Heart right ventricle (tissue), 16 donors: ENCODE results near the gene CA10. TPM values are rescaled to one million over a fixed set of nuclear protein-coding genes. Genes with fewer than 3 reads are reported as not detected.

Experiments used
- ATAC-seq, 8 donors: fragments of 200-7000 bp; cut with Tn5 transposase; one replicate each; pipeline ENCODE4 v1.9.1; 2020; ENCODE audit warnings: mild to moderate bottlenecking in 8 of 8, moderate library complexity in 8 of 8, moderate number of reproducible peaks in 1 of 8
- DNase-seq, 2 donors: peaks; one replicate each; pipeline ENCODE4 v3.0.0-alpha.2; 2020
- H3K27ac ChIP-seq, 10 donors: fragments of 200-600 bp; sonication (generic) in 2 of 10; one replicate each; pipeline versions ENCODE4 v1.5.0 to v1.8.0; 2020 to 2022; ENCODE audit warnings: mild to moderate bottlenecking in 3 of 10
- H3K27me3 ChIP-seq, 7 donors: fragments of 200-600 bp; one replicate each; pipeline ENCODE4 v1.8.0; 2021 to 2022; ENCODE audit warnings: mild to moderate bottlenecking in 2 of 7
- H3K36me3 ChIP-seq, 9 donors: fragments of 200-600 bp; sonication (generic) in 1 of 9; one replicate each; pipeline versions ENCODE4 v1.5.0 to v1.8.0; 2020 to 2022; ENCODE audit warnings: mild to moderate bottlenecking in 2 of 9
- H3K4me1 ChIP-seq, 9 donors: fragments of 200-600 bp; sonication (generic) in 1 of 9; one replicate each; pipeline versions ENCODE4 v1.5.0 to v1.8.0; 2020 to 2022; ENCODE audit warnings: mild to moderate bottlenecking in 4 of 9
- H3K4me3 ChIP-seq, 10 donors: fragments of 200-600 bp; sonication (generic) in 2 of 10; one replicate each; pipeline versions ENCODE4 v1.5.0 to v1.8.0; 2020 to 2022; ENCODE audit warnings: mild to moderate bottlenecking in 7 of 10, moderate library complexity in 2 of 10
- H3K9me3 ChIP-seq, 11 donors: fragments of 200-600 bp in 10 of 11; sonication (generic) in 2 of 11; one replicate each; pipeline versions ENCODE4 v1.5.0 to v1.8.0; 2013 to 2022; ENCODE audit warnings: mild to moderate bottlenecking in 2 of 11, control low read depth in 1 of 11, moderate library complexity in 1 of 11
- CTCF ChIP-seq, 9 donors: fragments of 200-600 bp; sonication (generic) in 2 of 9; IDR thresholded peaks; one replicate each; pipeline versions ENCODE4 v1.5.0 to v1.8.0; 2021 to 2022; ENCODE audit warnings: antibody characterized with exemption in 9 of 9, mild to moderate bottlenecking in 5 of 9, moderate library complexity in 1 of 9
- WGBS, 2 donors: extraction: QIAGEN DNeasy Blood & Tissue Kit; methylation state at CpG; one replicate each; pipeline ENCODE4 v1.1.7; 2013; ENCODE audit warnings: inconsistent platforms in 1 of 2; 5-methylcytosine and 5-hydroxymethylcytosine counted together
- intact Hi-C, 10 donors: fragments of 100-400 bp; cut with DNase I; formaldehyde crosslinking; loops; one replicate each; pipeline versions ENCODE4 v1.11.1 to v1.14.2; 2022
- polyA plus RNA-seq, 2 donors: library from polyadenylated mRNA; stranded (reverse); fragments of 200-250 nt; gene quantifications; one replicate each; pipeline ENCODE4 v1.2.3, GENCODE V29; 2013
- total RNA-seq, 10 donors: library from RNA; stranded (reverse); fragmentation: NEBNext Ultra II Directional in 3 of 10; extraction: Animal tissue kit (Norgen Biotek cat#: 25700) in 3 of 10; gene quantifications; one replicate each; pipeline versions ENCODE4 v1.2.1 to v1.2.4, GENCODE V29; 2021 to 2023
- donor health status: Arrhythmogenic right ventricular cardiomyopathy.
- donor health status: ischemic (EF 13 %, LVEDD 7.1; RV severe dilation, severe dysfunction).
- donor health status: healthy with polysubstance abuse.
- donor health status: DM: no; HTN: yes; CAD: no.
- donor health status: DM: no; HTN: no; CAD: no.
- donor health status: ischemic (EF 25% LVEDD 6.9; RV normal size, moderate dysfunction).
- donor health status: ischemic (EF 25% LVEDD 5.7; RV mildly dilated, moderate dysfunction).
- donor health status: healthy.
- donor health status: DM: yes; HTN: yes; CAD: no.
- donor health status: Ischemic cardiomyopathy.
- donor health status: ischemic (EF 35%, LVEDD 5.7; RV mildly dilated, moderate dysfunction).
- donor health status: nonischemic (EF 11% LVEDD 7.7; RV severe dilation, severe dysfunction).
- donor health status: DM: yes; HTN: yes; CAD: no.
- donor health status: PGD.
- donor health status: ischemic (EF 29% LVEDD 5.4; RV normal size, mild dysfunction).
- donor health status: nonischemic (EF 23%, LVEDD 6.1; RV moderate dilation, normal function).

Gene CA10
- total and polyA plus RNA-seq, 12 donors, result not detected

GRCh38 chr17:51830451-51830850 lies 328.1 kb downstream of the CA10 start:
- Histone ChIP-seq H3K4me3 (no peak overlapping the region), H3K9me3 (no peaks in the 10 kb centered on the region), H3K4me1 (no peaks in the 10 kb centered on the region), H3K36me3 (no peaks in the 10 kb centered on the region), H3K27me3 (peaks cover 0 to 15% (median 5%) of the 10 kb centered on the region in 7 donors), H3K27ac (no peak overlapping the region)
- intact Hi-C loops, result no loop called here
- DNase-seq, result no peak
- ATAC-seq, result no peak
- 31 to 41% methylated on average over 1 of the region's 1 CpG for WGBS, 2 donors
- TF ChIP-seq CTCF (IDR thresholded peaks at IDR 0.05), result no peak

GRCh38 chr17:51828901-51829300 lies 329.6 kb downstream of the CA10 start:
- H3K4me3 ChIP-seq, result no peak overlapping the region
- DNase-seq, result no peak
- no peaks in the 10 kb centered on the region for H3K9me3 ChIP-seq
- no peaks in the 10 kb centered on the region for H3K36me3 ChIP-seq
- H3K4me1 ChIP-seq, result no peaks in the 10 kb centered on the region
- peaks cover 0 to 15% (median 5%) of the 10 kb centered on the region in 7 donors for H3K27me3 ChIP-seq
- no peak overlapping the region for H3K27ac ChIP-seq
- TF ChIP-seq CTCF (IDR thresholded peaks at IDR 0.05), result no peak
- intact Hi-C loops, result no loop called here
- ATAC-seq, result no peak
- 34 to 39% methylated on average over 2 of the region's 2 CpGs for WGBS, 2 donors

- no peaks in the 10 kb centered on the region for H3K36me3 ChIP-seq
- H3K4me3 ChIP-seq, result no peak overlapping the region
- ATAC-seq (no peak), DNase-seq (no peak)
- H3K9me3 ChIP-seq, result no peaks in the 10 kb centered on the region
- WGBS, 2 donors, result 87 to 91% methylated on average over 1 of the region's 1 CpG
- H3K4me1 ChIP-seq, result no peaks in the 10 kb centered on the region
- TF ChIP-seq CTCF (IDR thresholded peaks at IDR 0.05), result no peak
- H3K27ac ChIP-seq, result no peak overlapping the region
- intact Hi-C loops, result no loop called here
- H3K27me3 ChIP-seq, result peaks cover 0 to 10% (median 2%) of the 10 kb centered on the region in 7 donors
These were observed 331.4 kb downstream of the CA10 start for GRCh38 chr17:51827140-51827539.

GRCh38 chr17:51820766-51821165 lies 337.7 kb downstream of the CA10 start:
- Histone ChIP-seq H3K36me3 (no peaks in the 10 kb centered on the region), H3K27ac (no peak overlapping the region), H3K27me3 (no peaks in the 10 kb centered on the region), H3K9me3 (no peaks in the 10 kb centered on the region), H3K4me1 (no peaks in the 10 kb centered on the region), H3K4me3 (no peak overlapping the region)
- intact Hi-C loops, result no loop called here
- no peak for DNase-seq
- TF ChIP-seq CTCF (IDR thresholded peaks at IDR 0.05), result no peak
- 42 to 54% methylated on average over 1 of the region's 1 CpG for WGBS, 2 donors
- ATAC-seq, result no peak
